ENCODE results near the gene KDR. TPM values are rescaled to one million over a fixed set of nuclear protein-coding genes. Genes with fewer than 3 reads are reported as not detected.

The KDR gene
- total and polyA plus RNA-seq, 3 donors from 2014 or later = 6.8 to 8.3 (median 7.9) TPM

GRCh38 chr4:55087913-55088260 is 37.5 kb downstream of the KDR start:
- Histone ChIP-seq H3K36me3 (ENCODE audit: low read depth, missing control alignments) (no peaks in the 10 kb centered on the region), H3K4me3 (no peak overlapping the region), H3K4me1 (no peaks in the 10 kb centered on the region), H3K9me3 (no peaks in the 10 kb centered on the region), H3K27ac (no peak overlapping the region), H3K27me3 (no peaks in the 10 kb centered on the region)
- DNase-seq = no peak
- no peak for TF ChIP-seq POLR2A (IDR thresholded peaks at IDR 0.05)
- TF ChIP-seq CTCF (IDR thresholded peaks at IDR 0.05) = no peak
- WGBS, 2 donors = 46 to 56% methylated on average over 1 of the region's 1 CpG
- intact Hi-C loops (cut with DNase I; ENCODE audit: low total_unique reads) = no loop called here

- H3K9me3 ChIP-seq = no peaks in the 10 kb centered on the region
- no peak for DNase-seq
- intact Hi-C loops (cut with DNase I; ENCODE audit: low total_unique reads) = no loop called here
- no peaks in the 10 kb centered on the region for H3K4me1 ChIP-seq
- TF ChIP-seq POLR2A (IDR thresholded peaks at IDR 0.05) (no peak), CTCF (IDR thresholded peaks at IDR 0.05) (no peak)
- WGBS, 2 donors = 42 to 58% methylated on average over 8 of the region's 8 CpGs
- no peaks in the 10 kb centered on the region for H3K27me3 ChIP-seq
- no peak overlapping the region for H3K4me3 ChIP-seq
- no peaks in the 10 kb centered on the region for H3K36me3 ChIP-seq (ENCODE audit: low read depth, missing control alignments)
- no peak overlapping the region for H3K27ac ChIP-seq
Measured at GRCh38 chr4:55087009-55087912, 38.1 kb downstream of the KDR start.

- Histone ChIP-seq H3K4me3 (no peak overlapping the region), H3K27ac (no peak overlapping the region), H3K36me3 (ENCODE audit: low read depth, missing control alignments) (no peaks in the 10 kb centered on the region), H3K27me3 (no peaks in the 10 kb centered on the region), H3K4me1 (no peaks in the 10 kb centered on the region), H3K9me3 (no peaks in the 10 kb centered on the region)
- DNase-seq = no peak
- intact Hi-C loops (cut with DNase I; ENCODE audit: low total_unique reads) = no loop called here
- 62 to 67% methylated on average over 6 of the region's 6 CpGs for WGBS, 2 donors
- TF ChIP-seq POLR2A (IDR thresholded peaks at IDR 0.05) (no peak), CTCF (IDR thresholded peaks at IDR 0.05) (no peak)
Measured at GRCh38 chr4:55086578-55086977, 38.8 kb downstream of the KDR start.

- Histone ChIP-seq H3K36me3 (ENCODE audit: low read depth, missing control alignments) (no peaks in the 10 kb centered on the region), H3K27me3 (no peaks in the 10 kb centered on the region), H3K4me1 (no peaks in the 10 kb centered on the region), H3K27ac (no peak overlapping the region), H3K9me3 (no peaks in the 10 kb centered on the region), H3K4me3 (no peak overlapping the region)
- TF ChIP-seq POLR2A (IDR thresholded peaks at IDR 0.05) (no peak), CTCF (IDR thresholded peaks at IDR 0.05) (no peak)
- intact Hi-C loops (cut with DNase I; ENCODE audit: low total_unique reads) = no loop called here
- 91 to 94% methylated on average over 4 of the region's 4 CpGs for WGBS, 2 donors
- DNase-seq = no peak
Measured at GRCh38 chr4:55083735-55084134, 41.7 kb downstream of the KDR start.

- Histone ChIP-seq H3K9me3 (no peaks in the 10 kb centered on the region), H3K36me3 (ENCODE audit: low read depth, missing control alignments) (no peaks in the 10 kb centered on the region), H3K4me1 (no peaks in the 10 kb centered on the region), H3K27me3 (no peaks in the 10 kb centered on the region), H3K27ac (no peak overlapping the region), H3K4me3 (no peak overlapping the region)
- DNase-seq = no peak
- intact Hi-C loops (cut with DNase I; ENCODE audit: low total_unique reads) = no loop called here
- WGBS, 2 donors = 69 to 73% methylated on average over 2 of the region's 2 CpGs
- no peak for TF ChIP-seq POLR2A (IDR thresholded peaks at IDR 0.05)
- no peak for TF ChIP-seq CTCF (IDR thresholded peaks at IDR 0.05)
Measured at GRCh38 chr4:55082756-55083155, 42.6 kb downstream of the KDR start.
